ENCODE results near the gene NR6A1. TPM values are rescaled to one million over a fixed set of nuclear protein-coding genes. Genes with fewer than 3 reads are reported as not detected.
A peak's percentile ranks its signal among the peaks of the same experiment; 100 is the strongest.

The NR6A1 gene
- total and polyA plus RNA-seq, 10 donors = 0.14 to 3.7 (median 1.9) TPM

DNA sequence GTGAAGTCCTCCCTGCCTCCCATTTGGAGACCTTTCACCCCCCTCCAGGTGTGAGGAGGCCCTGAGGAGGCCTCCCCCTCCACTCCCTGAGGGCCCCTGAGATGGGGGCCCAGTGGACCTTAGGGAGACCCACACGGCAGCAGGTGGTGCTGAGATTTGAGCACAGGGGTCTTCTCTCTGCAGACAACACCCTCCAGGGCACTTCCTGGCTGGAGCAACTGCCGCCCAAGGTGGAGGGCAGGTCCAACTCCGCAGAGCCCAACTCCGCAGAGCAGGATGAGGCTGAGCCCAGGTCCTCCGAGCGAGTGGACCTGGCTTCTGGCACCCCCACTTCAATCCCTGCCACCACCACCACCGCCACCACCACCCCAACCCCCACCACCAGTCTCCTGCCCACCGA, 32.8 kb upstream of the NR6A1 start:
- intact Hi-C loops (cut with DNase I; ENCODE audit: low total_unique reads) = no loop called here
- 89 to 95% (median 92%) methylated on average over 5 to 8 of the region's 8 CpGs for WGBS, 5 donors
- Histone ChIP-seq H3K4me1 (peaks cover 10 to 74% (median 34%) of the 10 kb centered on the region in 6 donors), H3K27me3 (replicated peaks in 1 of 7) (no peaks in the 10 kb centered on the region), H3K9me3 (no peaks in the 10 kb centered on the region), H3K36me3 (peaks cover 0 to 14% (median 0%) of the 10 kb centered on the region in 6 donors), H3K4me3 (no peak overlapping the region), H3K27ac (peak overlapping the region in 2 of 8 donors; percentile 8 to 75)
- TF ChIP-seq, protein P1, sequence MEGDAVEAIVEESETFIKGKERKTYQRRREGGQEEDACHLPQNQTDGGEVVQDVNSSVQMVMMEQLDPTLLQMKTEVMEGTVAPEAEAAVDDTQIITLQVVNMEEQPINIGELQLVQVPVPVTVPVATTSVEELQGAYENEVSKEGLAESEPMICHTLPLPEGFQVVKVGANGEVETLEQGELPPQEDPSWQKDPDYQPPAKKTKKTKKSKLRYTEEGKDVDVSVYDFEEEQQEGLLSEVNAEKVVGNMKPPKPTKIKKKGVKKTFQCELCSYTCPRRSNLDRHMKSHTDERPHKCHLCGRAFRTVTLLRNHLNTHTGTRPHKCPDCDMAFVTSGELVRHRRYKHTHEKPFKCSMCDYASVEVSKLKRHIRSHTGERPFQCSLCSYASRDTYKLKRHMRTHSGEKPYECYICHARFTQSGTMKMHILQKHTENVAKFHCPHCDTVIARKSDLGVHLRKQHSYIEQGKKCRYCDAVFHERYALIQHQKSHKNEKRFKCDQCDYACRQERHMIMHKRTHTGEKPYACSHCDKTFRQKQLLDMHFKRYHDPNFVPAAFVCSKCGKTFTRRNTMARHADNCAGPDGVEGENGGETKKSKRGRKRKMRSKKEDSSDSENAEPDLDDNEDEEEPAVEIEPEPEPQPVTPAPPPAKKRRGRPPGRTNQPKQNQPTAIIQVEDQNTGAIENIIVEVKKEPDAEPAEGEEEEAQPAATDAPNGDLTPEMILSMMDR (IDR thresholded peaks at IDR 0.05 in 8 of 11, conservative IDR thresholded peaks at IDR 0.05 in 3 of 11) = no peak
- TF ChIP-seq POLR2A (IDR thresholded peaks at IDR 0.05) = no peak
- no peak for TF ChIP-seq POLR2AphosphoS5 (IDR thresholded peaks at IDR 0.05)
- no peak for DNase-seq

- Histone ChIP-seq H3K9me3 (no peaks in the 10 kb centered on the region), H3K27me3 (replicated peaks in 1 of 7) (no peaks in the 10 kb centered on the region), H3K4me1 (peaks cover 10 to 73% (median 40%) of the 10 kb centered on the region in 6 donors), H3K4me3 (no peak overlapping the region), H3K36me3 (peaks cover 0 to 14% (median 0%) of the 10 kb centered on the region in 6 donors), H3K27ac (peak overlapping the region in 5 of 8 donors; percentile 32 to 85 (median 82))
- intact Hi-C loops (cut with DNase I; ENCODE audit: low total_unique reads) = no loop called here
- DNase-seq = no peak
- TF ChIP-seq, protein P1 (IDR thresholded peaks at IDR 0.05 in 8 of 11, conservative IDR thresholded peaks at IDR 0.05 in 3 of 11) = no peak
- TF ChIP-seq POLR2AphosphoS5 (IDR thresholded peaks at IDR 0.05) (no peak), POLR2A (IDR thresholded peaks at IDR 0.05) (no peak)
- WGBS, 5 donors = 54 to 62% (median 58%) methylated on average over 2 to 3 of the region's 3 CpGs
Observed at GRCh38 chr9:124802426-124802825, 31.3 kb upstream of the NR6A1 start.

- no peak for DNase-seq
- TF ChIP-seq, protein P1 (IDR thresholded peaks at IDR 0.05 in 8 of 11, conservative IDR thresholded peaks at IDR 0.05 in 3 of 11) = no peak
- TF ChIP-seq POLR2AphosphoS5 (IDR thresholded peaks at IDR 0.05) = no peak
- WGBS, 5 donors = 85 to 93% (median 90%) methylated on average over 6 of the region's 6 CpGs
- no peaks in the 10 kb centered on the region for H3K9me3 ChIP-seq
- peak overlapping the region in 7 of 8 donors; percentile 46 to 85 (median 78) for H3K27ac ChIP-seq
- intact Hi-C loops (cut with DNase I; ENCODE audit: low total_unique reads) = no loop called here
- H3K4me3 ChIP-seq = no peak overlapping the region
- H3K4me1 ChIP-seq = peaks cover 10 to 77% (median 46%) of the 10 kb centered on the region in 6 donors
- no peaks in the 10 kb centered on the region for H3K27me3 ChIP-seq (replicated peaks in 1 of 7)
- peaks cover 0 to 14% (median 0%) of the 10 kb centered on the region in 6 donors for H3K36me3 ChIP-seq
Observed at GRCh38 chr9:124801356-124801755, 30.2 kb upstream of the NR6A1 start.

- peak; percentile 90 for DNase-seq
Observed at GRCh38 chr9:124800306-124801259, 29.5 kb upstream of the NR6A1 start.

More at GRCh38 chr9:124800306-124801259, 29.5 kb upstream of the NR6A1 start:
- H3K9me3 ChIP-seq = no peaks in the 10 kb centered on the region
- intact Hi-C loops (cut with DNase I; ENCODE audit: low total_unique reads) = no loop called here
- 21 to 32% (median 31%) methylated on average over 14 to 15 of the region's 15 CpGs for WGBS, 5 donors
- peaks cover 0 to 14% (median 0%) of the 10 kb centered on the region in 6 donors for H3K36me3 ChIP-seq
- H3K4me1 ChIP-seq = peaks cover 10 to 83% (median 52%) of the 10 kb centered on the region in 6 donors
- H3K27me3 ChIP-seq (replicated peaks in 1 of 7) = no peaks in the 10 kb centered on the region
- H3K27ac ChIP-seq = peak overlapping the region; percentile 46 to 85 (median 76)
- H3K4me3 ChIP-seq = peak overlapping the region in 1 of 8 donors; percentile 40
- TF ChIP-seq POLR2AphosphoS5 (IDR thresholded peaks at IDR 0.05) = peak; percentile 35 to 84 (median 82)
- TF ChIP-seq, protein P1 (IDR thresholded peaks at IDR 0.05 in 8 of 11, conservative IDR thresholded peaks at IDR 0.05 in 3 of 11) = no peak
